ENCODE measurements around the gene ROR2.

- no peak for TF ChIP-seq CTCF (IDR thresholded peaks at IDR 0.05)
- no peak for TF ChIP-seq POLR2A (IDR thresholded peaks at IDR 0.05)
These were observed 140.3 kb downstream of the ROR2 start for GRCh38 chr9:91809581-91810285.

All from Peyer's patch (tissue), 4 donors.